HG03025 (cell line): ENCODE data around the gene SLMAP.

Experiments used
- ATAC-seq: cut with Tn5 transposase; IDR thresholded peaks from one replicate; pipeline ENCODE4 v1.9.1; 2021; ENCODE audit warnings: mild to moderate bottlenecking, moderate library complexity; ENCODE audit not compliant: unreplicated experiment, low FRiP score

The SLMAP gene

DNA sequence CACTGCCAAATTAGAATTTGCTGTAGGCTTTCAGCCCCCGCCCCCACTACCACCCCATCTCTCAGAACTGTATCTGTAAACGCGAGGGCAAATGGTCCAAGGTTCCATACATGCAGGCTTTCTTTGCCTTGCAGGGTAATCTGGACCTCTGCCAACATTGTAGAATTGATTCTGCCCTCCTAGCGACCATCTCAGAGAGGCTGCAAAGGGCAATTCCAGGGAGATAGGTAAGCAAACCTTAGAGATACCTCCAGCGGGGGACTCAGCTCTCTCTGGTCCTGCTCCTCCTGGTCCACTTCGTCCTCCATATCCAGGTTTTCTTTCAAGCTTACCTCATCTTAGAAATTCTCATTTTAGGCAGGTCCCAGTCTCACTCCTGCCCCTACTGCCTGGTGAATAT, 64.4 kb downstream of the SLMAP start:
- ATAC-seq, result no peak

DNA sequence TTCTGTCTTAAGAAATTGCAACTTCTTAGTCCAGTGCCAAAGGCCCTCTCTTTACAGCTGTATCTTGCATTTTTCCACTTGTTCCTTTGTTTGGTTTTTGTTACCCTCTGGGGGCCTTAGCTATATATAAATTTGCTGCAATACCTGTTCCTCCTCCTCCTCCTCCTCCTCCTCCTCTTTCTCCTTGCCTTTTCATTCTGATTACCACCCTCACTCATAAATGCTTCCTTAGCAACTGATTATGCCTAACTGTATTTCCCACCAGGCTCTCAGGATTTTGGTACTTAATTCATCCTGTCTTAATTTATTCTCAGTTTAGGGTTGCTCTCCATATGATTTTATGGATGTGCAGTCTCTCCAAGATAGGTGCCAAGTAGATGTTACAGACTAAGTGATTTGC, 65.7 kb downstream of the SLMAP start:
- no peak for ATAC-seq

DNA sequence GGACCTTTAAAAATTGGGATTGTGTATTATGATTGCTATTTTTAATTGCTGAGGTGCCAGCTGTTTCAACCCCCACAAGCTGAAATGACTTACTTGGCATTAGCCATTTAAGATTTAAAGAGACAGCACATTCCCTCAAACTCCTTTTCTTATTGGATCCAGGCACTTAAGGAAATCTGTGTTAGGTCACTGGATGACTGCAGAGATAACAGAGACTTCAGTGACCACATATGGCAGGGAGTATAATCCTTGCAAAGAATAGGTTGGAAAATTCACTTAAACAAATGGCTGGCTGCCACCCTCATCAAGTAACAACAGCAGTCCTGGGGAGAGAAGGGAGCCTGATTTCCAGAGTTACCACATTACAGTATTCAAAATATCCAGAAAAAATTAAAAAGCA, 66.6 kb downstream of the SLMAP start:
- no peak for ATAC-seq

DNA sequence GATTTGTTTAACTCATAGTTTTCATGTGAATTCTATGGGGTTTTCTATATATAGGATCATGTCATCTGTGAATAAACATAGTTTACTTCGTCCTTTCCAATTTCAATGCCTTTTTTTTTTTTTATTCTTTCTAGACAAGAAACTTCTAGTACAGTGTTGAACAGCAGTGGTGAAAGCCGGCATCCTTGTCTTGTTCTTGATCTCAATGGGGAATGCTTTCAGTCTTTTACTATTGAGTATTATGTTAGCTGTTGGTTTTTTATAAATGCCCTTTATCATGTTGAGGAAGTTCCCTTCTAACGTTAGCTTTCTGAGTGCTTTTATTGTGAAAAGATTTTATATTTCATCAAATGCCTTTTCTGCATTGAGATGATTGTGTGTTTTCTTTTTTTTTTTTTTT, 69.0 kb downstream of the SLMAP start:
- no peak for ATAC-seq

DNA sequence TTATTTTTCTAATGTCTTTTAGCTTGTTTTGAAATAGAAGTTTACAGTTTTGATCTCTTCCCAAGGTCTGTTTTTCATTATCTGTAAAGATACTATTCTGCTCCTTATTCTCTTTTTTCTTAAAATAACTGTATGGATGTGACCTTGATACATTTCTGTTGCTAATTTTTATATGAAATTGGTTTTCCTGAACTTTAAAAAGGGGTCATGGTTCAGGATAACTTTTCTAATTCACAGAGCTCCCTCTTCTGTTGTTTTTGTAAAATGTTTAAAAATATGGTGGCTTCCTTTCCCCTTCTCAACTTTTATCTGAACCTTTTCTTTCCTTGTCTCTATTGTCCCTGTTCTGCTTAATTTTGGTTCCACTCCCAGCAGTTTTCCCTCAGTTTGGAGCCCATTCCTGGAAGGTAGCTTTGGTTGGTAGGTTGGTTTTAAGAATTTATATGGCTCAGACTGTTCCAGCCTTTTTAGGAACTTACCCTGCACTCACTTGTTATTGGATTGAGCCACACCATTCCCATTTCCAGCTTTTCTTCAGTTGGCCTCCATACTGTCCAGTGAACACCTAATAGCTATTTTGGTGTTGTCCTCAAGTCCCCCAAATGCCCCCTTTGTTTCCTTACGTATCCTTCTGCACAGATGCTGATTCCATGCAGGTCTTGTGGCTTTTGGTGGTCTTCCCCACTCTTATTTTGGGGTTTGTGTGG, 70.3 kb downstream of the SLMAP start:
- ATAC-seq, result no peak

DNA sequence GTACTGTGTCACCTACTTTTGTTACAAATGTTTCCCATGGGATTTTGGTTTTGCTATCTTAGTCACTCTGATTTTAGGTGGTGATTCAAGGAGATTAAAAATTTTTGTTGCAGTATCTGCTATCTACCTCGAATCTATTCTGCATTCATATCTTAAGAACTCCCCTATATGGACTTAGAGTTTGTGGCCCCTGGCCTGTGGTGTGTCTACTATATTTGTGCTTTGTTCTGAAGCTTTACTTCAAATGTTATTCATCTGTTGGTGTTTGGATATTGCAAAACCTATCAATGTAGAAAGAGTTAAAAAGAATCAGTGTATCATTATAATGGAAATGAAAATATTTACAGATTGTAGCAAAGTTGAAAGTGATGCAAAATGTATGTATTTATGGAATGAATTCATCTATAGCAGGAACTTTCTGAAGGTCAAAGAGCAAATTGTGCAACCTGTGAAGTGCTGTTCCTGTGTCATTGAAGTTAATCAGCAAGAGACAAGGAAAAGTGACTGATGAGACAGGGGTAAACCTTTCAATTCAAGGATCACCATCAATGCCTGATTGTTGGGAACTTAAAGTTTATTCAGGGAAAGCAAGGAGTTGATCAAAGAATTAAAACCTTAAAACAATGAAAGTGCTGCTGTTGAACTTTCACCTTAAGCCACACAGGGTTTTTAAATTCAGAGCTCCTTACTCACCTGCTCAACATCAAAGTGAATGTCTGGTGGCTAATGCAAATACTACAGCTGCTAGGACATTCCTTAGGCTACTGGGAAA, 71.0 kb downstream of the SLMAP start:
- ATAC-seq, result no peak

DNA sequence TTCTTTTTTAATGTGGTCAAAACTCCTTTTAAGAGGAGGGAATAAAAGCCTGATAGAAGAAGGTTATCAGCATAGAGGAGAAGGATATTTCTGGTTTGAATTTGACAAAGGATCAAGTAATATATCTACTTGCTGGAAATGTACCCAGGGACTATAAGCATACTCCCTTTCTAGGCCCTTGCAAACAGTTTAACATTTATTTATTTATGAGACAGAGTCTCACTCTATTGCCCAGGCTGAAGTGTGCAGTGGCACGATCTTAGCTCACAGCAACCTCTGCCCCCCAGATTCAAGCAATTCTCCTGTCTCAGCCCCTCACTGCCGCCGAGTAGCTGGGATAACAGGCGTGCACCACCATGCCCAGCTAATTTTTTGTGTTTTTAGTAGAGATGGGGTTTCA, 71.6 kb downstream of the SLMAP start:
- ATAC-seq, result no peak

DNA sequence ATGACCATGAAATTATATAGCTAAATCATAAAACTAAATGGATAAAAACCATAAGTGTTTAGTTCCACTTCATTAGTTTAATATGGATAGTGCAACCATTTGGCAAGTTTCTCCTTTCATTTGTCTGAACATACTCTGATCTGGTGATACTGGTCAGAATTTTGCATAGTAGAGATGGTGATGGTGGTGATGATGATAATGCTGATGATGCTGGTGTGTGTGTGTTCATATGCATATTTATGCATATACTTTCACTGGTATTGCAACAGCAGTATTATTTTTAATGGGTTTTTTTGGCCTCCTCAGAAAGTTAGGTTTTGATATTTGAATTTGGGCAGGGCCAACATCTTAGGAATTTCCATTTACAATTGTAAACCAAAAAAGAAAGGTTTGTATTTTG, 76.4 kb downstream of the SLMAP start:
- ATAC-seq, result no peak

DNA sequence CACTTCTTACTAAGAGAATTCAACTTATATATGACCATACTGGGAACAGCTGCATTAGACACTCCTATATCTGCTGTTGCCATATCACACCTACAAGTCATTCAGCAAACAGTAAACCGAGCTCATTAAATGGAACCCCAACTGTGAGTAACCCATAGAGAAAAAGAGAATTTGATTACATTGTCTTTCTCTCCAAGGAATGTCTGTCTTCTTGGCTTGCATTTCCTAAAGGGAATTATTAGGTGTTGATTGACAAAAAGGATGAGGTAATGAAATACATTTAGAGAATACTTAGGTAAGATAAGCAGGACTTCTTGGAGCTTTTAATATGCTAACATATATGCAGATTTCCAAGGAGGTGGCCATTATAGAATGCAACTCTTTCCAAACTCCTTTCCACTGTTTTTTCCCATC, 76.8 kb downstream of the SLMAP start:
- ATAC-seq, result no peak

DNA sequence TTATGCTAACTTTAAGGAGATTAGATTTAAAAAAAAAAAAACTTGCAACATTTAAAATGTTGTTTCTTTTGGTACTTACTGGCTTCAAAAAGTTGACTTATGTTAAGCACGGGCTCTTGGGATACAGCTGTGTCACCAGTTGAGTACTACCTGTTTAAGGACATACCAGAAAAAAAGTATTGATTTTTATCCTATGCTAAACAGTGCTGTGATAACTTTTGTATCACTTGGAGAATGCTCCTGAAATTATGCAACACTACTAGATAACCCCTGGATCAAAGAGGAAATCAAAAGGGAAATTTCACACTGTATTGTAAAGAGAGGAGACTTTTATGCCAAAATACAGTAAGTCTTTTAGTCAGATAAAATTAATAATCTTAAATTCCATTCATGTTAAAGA, 77.7 kb downstream of the SLMAP start:
- no peak for ATAC-seq

DNA sequence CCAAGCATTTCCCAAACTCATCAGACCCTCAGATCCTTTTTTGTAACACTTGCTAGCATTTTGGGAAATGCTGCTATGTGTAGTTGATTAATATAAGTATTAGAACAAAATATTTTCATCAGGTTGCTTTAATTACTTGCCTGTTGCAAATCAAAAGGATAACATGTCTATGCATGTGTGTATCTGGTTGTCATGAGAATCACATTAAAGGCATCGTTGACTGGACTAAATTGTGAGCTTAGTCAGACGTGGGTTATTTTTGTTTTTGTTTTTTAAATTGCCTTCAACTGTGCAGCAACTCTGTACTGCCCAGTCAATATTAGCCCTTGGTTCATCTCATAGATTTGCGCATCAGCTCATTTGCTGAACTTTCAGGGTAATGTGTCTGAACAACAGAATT, 81.6 kb downstream of the SLMAP start:
- no peak for ATAC-seq

DNA sequence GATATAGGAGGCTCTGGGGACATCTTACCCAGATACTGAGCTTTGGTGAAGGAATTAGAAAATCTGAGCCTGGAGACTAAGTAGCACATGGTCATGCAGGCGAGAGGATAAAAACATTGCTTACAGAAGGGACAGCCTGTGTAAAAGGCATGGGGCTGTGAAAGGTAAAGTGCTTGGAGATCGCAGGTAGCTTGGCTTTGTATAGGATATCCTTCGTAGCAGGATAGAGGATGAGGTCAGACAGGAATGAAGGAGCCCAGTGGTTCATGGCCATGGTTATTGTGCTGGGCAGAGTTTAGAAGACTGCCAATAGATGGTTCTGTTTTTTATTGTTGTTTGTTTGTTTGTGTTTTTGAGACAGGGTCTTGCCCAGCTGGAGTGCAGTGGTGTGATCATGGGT, 82.5 kb downstream of the SLMAP start:
- ATAC-seq, result no peak

DNA sequence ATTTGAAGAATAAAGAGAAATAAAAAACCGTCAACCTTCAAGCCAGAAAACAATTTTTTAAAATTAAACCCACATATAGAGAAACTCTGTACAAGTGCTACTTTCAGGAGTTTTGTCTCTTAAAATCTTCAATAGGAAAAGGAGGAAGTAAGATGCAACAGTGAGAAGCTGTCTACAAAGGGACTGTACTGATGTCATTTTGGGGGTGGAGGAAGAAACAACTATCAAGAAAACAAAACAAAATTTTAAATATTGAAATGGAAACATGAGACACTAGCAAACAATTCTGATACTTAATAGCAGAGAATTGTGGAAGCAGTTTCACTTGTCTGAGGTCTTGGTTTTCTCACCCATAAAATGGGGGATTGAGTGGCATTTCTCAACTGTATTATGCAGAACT, 84.4 kb downstream of the SLMAP start:
- ATAC-seq, result no peak

DNA sequence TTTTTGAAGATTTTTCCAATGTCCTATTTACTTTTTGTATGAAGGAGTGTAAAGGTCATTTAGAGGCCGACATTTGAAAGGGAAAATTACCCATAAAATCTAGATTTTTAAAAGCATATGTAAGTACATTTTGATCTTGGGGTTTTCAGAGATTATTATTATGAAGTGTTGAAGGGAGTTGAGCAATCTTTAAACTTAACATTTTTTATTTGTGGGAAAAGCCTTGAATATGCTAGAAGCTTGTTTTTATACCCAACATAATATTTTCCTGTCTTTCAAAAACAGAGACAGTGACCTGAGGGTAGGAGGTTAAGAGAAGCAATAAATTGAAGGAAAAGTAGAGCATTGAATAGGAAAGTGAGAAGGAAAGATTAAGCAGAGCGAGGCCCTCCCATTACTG, 85.7 kb downstream of the SLMAP start:
- ATAC-seq, result no peak

DNA sequence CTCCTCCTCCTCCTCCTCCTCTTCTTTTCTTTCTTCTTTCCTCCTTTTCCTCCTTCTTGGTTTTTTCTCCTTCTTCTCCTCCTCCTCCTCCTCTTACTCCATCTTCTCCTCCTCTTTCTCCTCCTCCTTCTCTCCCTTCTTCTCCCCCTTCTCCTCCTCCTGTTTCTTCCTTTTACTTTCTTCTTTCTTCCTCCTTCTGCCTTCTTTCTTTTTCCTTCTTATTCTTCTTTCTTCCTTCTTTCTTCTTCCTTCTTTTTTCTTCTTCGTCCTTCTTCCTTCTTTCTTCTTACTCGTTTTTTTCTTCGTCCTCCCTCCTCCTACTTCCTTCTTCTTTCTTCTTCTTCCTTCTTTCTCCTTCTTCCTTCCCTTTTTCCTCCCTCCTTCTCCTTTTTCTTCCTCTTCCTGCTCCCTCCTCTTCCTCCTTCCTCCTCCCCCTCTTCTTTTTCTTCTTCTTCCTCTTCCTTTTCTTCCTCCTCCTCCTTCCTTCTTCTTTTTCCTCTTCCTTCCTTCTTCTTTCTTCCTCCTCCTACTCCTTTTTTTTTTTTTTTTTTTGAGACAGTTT, 92.1 kb downstream of the SLMAP start:
- ATAC-seq, result no peak

DNA sequence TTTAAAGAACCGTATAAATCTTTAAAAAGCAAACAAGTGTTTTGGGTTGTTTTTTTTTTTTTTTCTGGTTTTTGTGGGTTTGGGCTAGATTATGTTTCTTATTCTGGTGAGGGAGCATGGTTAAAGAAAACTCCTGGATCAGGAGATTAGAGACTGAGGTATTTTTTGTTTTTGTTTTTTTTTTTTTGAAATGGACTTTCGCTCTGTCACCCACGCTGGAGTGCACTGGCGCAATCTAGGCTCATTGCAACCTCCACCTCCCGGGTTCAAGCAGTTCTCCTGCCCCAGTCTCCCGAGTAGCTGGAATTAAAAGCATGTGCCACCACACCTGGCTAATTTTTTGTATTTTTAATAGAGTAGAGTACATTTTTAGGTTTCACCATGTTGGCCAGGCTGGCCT, 95.2 kb downstream of the SLMAP start:
- no peak for ATAC-seq

DNA sequence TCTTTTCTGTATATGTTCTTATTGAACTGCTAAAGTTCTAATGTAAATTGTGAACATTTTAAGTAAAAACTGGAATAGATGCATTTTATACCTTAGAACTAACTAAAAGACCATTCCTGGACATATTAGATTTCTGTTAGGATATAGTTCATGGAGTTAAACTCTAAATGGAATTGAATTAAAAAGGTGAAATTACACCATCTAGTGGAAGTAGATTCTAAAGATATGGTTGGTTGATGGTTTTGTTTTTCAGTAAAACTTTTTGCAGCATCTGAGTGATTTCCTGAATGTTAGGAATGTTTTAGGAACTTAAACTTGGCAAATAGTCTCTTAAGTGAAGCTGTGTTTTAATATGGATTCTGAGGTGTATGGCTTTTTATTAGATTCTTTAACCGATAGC, 96.8 kb downstream of the SLMAP start:
- ATAC-seq, result no peak

DNA sequence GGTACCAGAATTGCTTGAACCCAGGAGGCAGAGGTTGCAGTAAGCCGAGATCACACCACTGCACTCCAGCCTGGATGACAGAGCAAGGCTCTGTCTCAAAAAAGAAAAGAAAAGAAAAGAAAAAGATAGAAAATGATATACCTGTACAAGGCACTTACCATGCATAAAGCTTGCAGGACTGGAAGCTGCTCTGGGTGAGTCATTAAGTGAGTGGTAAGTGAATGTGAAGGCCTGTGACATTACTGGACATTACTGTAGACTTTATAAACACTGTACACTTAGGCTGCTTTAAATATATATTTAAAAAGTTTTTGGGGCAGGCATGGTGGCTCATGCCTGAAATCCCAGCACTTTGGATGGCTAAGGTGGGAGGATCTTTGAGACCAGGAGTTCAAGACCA, 99.2 kb downstream of the SLMAP start:
- no peak for ATAC-seq

DNA sequence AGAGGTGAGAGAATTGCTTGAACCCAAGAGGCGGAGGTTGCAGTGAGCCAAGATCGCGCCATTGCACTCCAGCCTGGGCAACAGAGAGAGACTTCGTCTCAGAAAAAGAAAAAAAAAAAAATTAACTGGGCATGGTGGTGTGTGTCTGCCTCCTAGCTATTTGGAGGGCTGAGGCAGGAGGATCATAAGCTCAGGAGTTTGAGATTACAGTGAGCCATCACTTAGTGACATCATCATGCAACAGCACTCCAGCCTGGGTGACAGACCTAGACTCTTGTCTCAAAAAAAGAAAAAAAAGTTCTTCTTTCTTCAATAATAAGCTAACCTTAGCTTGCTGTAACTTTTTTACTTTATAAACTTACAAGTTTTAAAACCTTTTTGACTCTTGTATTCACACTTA, 99.8 kb downstream of the SLMAP start:
- no peak for ATAC-seq

DNA sequence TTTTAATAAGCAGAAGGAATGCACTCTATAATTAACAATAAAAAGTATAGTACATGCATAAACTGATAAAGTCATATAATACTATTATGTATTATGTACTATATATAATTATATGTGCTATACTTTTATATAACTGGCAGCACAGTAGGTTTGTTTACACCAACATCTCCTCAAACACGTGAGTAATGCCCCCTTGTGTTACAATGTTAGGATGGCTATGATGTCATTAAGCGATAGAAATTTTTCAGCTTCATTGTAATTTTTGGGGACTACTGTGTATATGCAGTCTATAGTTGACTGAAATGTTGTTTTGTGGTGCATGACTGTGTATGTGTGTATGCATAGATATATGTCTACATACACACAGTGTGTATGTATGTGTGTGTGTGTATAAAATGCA, 100.6 kb downstream of the SLMAP start:
- no peak for ATAC-seq

DNA sequence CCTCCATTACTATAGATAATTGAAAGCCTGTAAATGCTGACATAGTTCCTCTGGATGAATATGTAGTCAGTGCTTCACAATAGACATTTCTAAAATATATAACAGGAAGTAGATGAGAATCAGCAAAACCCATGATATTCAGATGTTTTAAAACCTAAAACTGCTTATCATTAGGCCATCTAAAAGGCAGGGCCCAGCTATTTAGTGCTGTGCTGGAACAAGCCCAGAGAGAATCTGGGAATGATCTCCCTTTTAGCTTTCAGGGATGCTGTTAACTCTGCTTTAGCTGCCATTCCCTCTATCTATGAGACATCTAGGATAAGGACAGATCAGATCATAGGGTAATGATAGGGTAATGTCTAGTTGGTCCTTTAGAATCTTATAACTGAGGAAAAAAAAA, 106.8 kb downstream of the SLMAP start:
- no peak for ATAC-seq

DNA sequence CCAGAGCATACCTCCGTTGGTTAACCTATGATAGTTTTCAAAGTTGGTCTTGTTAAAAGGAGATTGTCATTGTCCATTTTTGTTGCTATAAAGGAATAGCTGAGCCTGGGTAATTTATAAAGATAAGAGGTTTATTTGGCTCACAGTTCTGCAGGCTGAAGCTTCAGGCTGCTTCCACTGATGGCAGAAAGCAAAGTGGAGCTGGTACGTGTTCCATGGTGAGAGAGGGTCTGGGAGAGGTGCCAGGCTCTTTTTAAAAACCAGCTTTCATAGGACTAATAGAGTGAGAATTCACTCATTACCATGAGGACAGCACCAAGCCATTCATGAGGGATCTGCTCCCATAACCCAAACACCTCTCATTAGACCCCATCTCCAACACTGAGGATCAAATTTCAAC, 107.3 kb downstream of the SLMAP start:
- no peak for ATAC-seq
